Activated naive CD4-positive, alpha-beta T cell (primary cell): ENCODE results near the gene WWTR1.

ENCODE experiments used
- DNase-seq, 4 experiments: peaks; one replicate each; lab custom pipeline; 2025; lab: John Stamatoyannopoulos, UW

Gene WWTR1

DNA sequence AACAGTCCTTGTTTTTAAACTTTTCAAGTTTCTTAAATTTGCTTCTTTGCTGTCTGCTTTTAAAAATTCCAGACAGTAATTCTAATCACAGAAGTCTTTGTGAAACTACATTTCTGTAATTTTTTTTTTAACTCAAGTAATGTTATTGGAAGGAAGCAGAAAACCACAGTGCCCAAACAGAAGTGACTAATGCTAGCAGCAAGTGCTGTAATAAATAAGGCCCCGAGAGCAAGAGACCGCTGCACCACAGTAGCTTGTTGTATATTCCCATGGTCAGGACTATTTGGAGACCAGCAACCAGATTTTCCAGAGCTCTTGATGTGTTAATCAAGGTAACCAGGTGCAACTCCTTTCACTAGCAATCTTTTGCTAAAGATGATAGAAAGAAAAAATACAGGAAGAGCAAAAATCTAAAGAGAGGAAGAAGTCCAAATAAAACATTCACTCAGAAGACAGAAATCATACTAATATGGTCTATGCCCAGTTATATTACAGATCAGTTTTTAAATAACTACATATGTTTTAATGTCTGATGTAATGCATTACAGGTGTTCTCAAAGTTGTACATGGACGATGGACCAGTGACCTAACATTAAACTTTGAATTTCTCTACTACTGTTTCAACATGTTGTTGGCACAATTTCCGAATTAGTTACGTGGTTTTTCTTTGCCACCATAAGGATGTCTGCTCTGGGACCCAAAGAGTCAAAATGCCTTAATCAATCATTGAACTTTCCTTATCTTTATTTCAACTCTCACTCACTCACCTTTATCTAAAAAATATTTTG is 36.4 kb downstream of the WWTR1 start:
- no peak for DNase-seq

DNA sequence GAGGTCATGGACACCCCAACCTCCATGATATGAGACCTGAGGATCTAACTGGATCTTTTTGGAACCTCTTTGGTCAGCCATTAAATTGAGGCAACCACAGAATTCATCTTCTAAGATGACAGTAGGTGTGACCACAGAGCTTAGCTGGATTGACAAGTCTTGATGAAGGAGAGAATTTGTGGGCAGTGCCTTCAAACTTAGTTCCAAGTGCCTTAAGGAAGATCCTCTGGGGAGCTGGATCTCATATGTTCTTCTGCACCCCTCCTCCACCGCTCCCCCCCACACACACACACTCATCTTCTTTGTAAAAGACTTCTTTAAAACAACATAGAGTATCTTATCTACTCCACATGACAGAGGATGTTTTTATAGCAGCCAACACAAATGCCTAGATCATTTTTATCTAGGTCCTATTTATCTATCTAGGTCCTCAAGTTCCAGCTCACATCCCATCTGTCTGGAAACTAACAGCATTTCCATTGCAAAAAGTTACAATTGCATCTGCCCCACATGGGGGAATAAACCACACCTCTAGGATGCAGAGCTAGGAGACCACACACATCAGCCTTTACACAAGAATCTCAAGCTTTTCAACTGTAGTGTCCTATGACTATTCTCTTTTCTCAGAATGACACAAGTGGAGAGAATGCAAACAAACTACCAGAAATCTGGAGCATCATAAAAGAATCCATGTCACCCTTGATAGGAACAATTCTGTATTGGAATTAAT is 37.4 kb downstream of the WWTR1 start:
- DNase-seq = no peak

DNA sequence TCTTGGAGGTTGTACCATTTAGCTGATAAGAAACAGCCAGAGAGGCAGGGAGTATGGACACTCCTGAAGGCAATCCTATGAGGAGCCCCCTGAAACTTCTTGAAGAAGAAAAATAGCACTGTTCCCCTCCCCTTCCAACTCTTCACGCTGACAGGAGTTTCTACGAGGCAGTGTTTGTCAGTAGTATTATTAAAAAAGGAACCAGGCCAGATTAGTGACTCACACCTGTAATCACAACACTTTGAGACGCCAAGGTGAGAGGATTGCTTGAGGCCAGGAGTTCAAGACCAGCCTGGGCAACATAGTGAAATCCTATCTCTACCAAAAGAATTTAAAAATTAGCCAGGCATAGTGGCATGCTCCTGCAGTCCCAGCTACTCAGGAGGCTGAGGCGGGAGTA is 38.7 kb downstream of the WWTR1 start:
- DNase-seq = no peak

DNA sequence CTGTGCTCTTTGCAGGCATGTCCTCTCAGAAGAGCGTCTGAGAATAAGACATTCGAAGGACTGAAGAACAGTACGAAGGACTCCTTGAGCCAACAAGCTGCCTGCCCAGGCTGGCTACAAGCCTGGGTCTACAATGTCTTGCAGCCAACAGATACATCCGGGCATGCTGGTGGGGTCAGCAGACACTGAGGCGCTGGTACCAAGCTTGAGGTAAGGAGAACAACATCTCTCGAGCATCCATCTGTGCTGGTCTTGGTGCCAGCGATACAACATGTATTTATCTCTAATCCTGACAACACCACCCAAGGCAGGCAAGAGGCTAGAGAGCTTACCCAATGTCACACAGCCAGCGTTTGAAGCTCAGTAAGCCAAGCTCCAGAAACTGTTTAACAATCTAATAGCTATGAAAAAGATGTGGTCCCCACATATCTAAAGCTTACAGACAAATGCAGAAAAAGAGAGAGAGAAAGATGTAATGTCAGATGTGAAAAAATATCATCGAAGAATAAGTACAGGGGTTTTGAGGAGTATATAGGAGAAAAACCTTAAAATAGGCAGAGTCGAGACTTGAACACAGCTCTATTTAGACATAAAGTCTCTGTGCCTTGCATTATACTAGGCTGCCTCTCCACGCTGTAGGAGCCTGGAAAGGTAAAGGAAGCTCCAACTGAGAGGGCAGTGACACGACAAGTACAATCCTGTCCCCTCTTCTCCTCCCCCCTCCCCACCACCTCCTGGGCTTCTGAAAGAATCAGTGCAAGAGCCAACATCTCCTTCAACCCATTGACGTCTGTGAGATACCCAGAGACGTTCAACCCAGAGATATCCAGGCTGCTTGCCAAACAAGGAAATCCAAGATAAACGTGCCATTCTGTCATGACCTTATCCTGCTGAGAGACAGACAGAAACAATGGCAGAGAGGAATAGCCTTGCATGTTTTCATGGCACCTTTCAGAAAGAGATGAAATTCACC is 39.4 kb downstream of the WWTR1 start:
- DNase-seq = no peak

DNA sequence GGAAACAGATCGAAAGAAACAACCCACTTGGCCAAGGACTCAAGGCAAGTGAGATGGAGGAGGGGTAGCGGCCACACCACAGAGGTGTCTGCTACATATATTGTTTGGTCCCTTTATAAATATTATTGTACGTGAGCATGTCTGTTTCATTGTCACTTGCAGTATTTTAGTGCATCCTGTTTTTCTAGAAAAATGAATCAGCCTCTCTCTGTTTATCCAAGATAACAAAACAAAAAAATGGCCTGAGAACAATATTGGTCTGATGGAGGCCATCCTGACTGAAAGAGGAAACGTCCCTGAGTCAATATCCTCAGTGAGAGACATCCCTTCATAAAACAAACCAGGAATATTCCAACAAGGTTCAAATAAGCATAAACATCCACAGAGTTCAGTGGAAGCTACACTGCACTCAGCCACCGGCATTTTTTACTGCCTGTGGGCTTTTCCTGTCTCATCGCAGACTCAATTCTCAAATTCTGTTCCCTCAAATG is 42.0 kb downstream of the WWTR1 start:
- DNase-seq = no peak

DNA sequence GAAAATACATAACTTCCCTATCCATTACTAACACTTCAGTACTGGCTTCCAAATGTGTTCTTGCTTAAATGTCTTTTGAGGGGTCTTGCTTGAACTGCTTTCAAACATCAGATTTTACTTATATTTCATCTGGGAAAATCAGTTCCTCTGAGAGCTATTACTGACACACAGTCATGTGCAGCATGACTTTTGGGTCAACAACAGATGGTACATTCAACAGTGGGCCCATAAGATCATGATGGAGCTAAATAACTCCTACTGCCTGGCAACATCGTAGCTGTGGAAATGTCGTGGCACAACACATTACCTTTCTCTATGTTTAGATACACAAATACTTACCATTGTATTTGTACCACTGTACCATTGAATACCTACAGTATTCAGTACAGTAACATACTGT is 43.8 kb downstream of the WWTR1 start:
- no peak for DNase-seq

DNA sequence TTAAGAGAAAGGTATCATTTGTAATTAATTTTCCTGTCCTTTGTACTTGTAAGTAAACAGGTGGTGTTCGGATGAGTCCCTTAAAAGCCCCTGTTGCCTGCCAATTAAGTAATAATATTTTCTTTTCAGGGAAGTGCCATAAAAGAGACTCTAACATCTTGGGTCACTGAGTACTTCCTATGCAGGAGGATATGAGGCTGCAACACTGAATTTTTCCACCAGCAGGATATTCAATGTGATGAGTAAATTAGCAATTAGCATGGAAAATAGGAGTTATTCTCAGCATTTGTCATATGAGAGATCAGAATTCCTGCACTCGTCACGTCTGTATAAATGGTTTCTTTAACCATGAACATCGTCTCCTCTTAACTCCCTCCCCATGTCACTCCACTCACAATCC is 45.4 kb downstream of the WWTR1 start:
- no peak for DNase-seq

DNA sequence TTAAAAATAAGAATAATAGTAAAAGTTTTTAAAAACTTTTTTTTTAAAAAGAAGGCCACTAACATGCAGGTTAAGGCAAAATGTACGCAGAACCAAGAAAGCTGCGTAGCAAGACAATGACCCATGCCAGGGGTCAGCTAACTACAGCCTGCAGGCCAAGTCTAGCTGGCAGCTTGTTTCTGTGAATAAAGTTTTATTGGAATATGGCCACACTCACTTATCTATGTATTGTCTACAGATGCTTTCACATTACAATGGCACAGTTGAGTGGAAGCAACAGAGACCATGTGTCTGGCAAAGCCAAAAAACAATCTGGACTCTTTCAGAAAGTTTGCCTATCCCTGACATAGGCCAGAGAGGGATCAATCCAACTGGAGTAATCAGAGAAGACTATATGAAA is 46.7 kb downstream of the WWTR1 start:
- DNase-seq = no peak

DNA sequence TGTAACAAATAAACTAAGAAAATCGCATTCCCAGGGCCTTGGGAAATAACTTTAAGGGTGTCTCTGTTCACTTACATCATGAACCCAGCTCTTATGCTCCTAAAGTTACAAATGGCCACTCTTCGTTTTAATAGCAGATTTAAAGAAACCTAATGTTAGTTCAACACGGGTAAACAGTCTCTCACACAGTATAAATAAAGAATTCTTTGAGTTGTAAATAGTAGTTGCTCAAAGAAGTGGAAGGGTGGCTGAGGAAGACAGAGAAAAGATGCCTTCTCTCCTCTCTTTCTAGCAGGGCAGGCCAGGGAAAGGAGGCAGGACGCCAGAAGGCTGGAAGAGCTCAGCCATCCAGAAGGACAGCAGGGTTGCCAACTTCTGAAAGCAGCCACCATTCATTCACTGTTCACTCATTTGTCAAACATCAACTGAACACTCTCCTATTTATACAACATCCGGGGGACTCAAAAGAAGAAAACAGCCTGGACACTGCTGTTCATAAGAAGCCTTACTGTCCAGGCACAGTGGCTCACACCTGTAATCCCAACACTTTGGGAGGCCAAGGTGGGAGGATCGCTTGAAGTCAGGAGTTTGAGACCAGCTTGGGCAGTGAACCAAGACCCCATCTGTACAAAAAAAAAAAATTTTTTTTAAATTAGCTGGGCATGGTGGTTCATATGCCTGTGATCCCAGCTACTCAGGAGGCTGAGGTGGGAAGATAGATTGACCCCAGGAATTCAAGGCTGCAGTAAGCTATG is 47.3 kb downstream of the WWTR1 start:
- no peak for DNase-seq

DNA sequence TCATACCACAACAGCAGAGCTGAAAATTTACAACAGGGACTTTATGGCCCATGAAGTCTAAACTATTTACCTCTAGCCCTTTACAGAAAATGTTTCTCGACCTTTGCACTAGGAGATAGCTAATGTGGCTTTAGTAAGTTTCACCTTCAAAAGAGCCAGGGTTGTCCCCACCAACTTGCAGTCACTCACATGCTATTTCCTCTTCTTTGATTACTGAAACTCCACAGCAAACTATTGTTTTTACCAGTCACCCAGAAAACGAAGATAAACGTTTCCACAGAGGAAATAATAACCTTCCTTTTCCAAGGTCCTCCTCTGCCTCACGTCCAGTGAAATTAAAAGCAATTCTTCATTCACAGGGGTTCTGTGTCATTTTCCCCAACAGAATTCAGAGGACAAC is 48.2 kb downstream of the WWTR1 start:
- DNase-seq = no peak

DNA sequence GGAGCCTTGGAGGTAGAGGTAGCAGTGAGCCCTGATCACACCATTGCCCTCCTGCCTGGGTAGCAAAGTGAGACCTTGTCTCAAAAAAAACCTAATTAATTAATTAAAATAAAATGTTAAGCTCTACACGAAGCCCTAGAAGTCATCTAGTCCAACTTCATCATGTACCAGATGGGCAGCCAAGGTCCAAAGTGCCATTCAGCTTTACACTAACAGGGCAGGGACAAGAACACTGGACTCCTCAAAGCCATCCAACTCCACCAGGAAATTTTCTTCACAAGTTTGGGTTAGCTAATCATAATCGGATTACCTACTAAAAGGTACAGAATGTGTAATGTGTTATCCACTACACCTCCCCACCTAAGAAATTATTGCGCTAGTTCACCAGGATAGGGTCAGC is 48.8 kb downstream of the WWTR1 start:
- DNase-seq = no peak

DNA sequence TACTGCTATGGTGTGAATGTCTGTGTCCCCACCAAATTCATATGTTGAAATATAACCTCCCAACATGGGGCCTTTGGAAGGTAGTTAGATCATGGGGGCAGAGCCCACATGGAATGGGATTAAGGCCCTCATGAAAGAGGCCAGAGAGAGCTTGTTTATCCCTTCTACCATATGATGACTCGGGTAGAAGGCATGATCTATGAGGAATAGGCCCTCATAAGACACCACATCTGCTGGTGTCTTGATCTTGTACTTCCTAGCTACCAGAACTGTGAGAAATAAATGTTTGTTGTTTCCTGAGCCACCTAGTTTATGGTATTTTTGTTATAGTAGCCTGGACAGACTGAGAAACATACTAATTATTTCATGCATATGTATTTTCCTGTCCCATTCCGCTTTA is 51.9 kb downstream of the WWTR1 start:
- no peak for DNase-seq

DNA sequence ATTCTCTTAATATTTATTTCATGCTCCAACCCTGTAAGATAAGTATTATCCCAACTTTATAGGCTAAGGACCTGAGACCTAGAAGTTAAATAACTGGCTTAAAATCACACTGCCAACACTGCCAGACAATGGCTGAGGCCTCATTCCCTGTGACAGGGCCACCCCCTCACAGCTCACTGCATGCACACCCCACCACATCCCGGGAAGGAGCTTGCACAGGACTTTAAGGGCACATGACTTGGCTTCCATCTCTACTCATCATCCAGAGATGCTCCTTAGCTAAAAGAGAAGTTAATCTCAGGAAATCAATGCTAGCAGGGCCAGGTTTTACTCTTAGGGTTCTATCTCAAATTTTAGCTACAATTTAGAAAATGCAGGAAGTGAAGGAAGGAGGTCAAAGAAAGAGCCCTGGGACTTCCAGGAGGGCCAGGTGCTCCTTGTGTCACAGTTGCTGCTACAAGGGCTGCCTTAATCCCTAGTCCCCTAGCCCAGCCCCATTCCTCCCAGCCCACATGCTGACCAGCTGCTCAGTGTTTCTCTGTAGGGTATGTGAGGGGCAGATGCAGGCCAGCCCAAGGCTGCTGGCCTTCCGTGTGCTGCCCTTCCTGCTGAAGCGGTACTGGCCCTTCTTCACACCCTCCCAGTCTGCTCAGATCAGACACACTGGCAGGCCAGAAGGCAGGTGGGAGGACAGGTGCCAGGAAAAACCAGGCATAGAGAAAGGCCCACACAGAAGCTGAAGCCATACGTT is 53.5 kb downstream of the WWTR1 start:
- no peak for DNase-seq

DNA sequence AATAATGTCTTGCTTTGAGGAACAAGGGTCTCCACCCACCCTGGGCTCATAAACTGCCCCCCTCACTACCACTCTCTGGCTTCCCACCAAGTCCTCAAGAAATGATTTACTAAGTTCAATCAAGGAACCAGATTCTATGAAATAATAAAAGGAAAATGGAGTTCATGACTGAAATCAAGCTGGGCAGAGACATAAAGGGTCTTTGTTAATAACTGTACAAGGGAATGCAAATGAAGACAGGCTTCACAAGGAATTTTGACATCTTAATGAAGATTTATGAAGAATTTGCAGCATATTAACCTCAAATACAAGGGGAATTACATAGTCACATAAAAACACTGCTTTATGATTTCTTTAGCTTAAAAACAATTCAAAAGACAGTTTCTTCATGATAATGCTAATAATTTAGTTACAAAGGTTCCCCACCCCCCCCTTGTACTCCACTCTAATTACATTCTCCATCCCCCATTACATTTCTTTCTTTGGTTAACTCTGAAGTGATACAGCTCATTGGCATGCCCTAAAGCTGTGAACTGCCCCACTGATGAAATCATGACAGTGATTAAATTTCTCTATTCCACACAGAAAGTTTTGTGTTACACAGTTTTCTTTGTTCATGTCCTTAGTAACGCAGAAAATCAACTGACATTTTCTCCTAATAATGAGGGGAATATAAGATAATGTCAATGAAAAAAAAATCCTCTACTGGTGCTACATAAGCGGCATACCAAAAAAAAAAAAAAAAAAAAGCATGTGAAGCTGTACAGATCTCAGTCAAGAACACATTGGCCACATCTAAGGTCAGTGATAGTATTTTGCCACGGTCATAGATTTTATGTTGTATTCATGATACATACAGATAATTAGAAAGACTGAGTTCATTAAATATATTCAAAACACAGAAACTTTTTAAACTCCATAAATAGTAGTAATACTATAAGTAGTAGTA is 54.4 kb downstream of the WWTR1 start:
- DNase-seq = no peak

DNA sequence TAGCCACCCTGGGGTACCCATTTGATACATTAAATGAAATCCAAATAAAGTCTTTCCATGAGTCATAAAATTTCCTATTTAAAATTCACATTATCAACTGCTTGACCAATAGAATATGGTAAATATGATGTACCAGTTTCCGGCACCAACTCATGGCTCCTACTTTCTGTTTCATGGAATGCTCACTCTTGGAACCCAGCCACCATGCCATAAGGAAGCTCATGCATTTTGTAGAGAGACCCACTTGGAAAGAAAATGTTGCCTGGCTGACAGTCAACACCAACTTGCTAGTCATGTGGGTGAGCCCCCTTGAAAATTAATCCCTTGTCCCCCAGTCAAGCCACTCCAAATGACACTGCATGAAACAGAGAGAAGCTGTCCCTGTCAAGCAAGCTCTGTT is 57.2 kb downstream of the WWTR1 start:
- no peak for DNase-seq

DNA sequence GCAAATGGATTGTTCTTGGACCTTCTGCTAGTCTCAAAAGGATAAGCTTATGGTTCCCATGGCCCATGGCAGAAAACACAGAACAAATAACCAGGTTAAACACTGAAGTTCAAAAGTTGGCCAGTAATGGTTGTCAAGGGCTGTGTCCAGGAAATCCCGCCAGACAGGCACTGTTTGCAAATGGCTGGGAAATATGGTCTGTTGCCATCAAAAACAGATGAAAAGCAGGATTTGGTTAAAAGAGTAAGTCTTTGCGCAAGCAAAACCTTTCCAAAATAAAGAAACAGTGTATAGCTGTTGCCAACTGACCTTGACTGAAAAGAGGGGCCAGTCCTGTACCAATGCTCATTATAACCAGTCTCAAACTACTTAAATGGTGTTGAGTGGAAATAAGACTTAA is 58.6 kb downstream of the WWTR1 start:
- no peak for DNase-seq

DNA sequence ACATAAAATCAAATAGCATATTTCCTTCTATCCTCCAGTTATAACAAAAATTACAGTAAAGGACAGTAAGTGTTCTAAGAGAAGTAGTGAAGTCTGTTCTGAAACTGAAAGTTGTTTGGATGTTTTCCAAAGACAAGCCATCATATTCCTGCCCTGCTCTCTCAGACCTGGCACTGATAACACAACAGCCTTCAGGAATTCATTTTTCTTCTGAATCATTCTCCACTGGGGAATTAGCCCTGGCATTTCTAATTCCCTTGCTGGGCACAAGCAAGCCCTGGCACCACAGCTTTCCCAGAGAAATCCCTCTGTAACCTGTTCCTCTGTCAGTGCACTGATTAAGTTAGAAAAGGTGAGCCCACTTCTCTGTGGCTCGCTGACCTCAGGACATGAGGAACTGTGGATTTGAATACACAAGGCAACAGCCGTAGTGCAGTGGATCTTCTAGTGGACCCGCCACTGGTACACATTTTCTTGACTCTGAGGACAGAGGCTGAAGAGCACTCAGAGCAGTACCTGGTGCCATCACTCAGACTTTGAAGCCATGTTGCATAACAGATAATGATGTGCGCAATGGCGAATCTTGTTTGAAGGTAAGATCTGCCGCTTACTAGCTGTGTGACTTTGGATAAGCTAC is 61.6 kb downstream of the WWTR1 start:
- no peak for DNase-seq

DNA sequence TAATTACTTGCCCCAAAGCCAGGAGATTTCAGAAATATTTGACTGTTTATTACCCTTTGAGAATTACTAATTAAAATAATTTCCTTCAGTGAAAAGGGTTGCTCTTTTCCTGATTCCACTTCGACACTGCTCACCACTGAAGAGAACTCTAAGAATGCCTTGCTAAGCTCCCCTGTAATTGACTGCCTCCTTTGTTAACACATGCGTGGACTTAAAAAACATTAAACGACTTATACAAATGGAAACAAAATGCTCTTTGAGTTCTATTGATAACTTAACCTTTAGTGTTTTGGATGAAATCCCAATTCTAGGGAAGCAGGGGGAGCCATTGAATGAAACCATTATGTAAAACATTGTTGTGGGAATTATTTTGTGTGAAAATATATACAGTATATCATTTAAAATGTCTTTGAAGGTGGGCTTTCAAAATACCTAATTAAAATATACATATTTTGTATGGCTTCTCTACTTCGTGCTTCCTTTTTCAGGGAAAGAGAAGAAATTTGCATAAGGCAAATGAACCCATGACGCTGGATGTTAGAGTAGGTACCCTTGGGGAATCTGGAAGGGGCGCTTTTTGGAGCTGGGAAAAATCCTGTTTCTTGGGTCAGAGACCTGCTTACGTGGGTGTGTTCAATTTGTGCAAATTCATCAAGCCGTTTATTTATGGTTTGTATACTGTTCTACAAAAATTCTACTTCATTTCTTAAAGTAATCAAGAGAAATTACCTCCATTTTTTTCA is 64.2 kb downstream of the WWTR1 start:
- DNase-seq = no peak
